Measurements from ENCODE around the gene CRY2.
A peak's percentile ranks its signal among the peaks of the same experiment; 100 is the strongest.
"Not testable (repeated sequence)": the region's sequence is repeated elsewhere in the genome, so short reads cannot be mapped to it uniquely, and the experiment has no call there.

CRY2 gene

GRCh38 chr11:45846974-45847910, at the start of gene CRY2:
Gene CRY2 (plus strand): TSS chr11:45847475. CDS start chr11:45847491, 16 bp downstream.
- DNase-seq, result peak; percentile 90

- peak; percentile 16 for DNase-seq
These were observed 48.4 kb upstream of the CRY2 start for GRCh38 chr11:45798793-45799441.

- DNase-seq, result no peak
These were observed 47.7 kb upstream of the CRY2 start for GRCh38 chr11:45799562-45799961.

GRCh38 chr11:45800261-45800660, 47.0 kb upstream of the CRY2 start:
- DNase-seq, result no peak

GRCh38 chr11:45801723-45802315, 45.5 kb upstream of the CRY2 start:
- DNase-seq, result no peak

- DNase-seq, result no peak
These were observed 44.6 kb upstream of the CRY2 start for GRCh38 chr11:45802531-45803317.

- no peak for DNase-seq
These were observed 43.1 kb upstream of the CRY2 start for GRCh38 chr11:45803971-45804760.

- peak; percentile 81 for DNase-seq
These were observed 42.4 kb upstream of the CRY2 start, which contains the start of gene SLC35C1 for GRCh38 chr11:45804761-45805304. Gene SLC35C1 (plus strand): TSS chr11:45805149. CDS start chr11:45805802, 653 bp downstream.

- no peak for DNase-seq
These were observed 41.8 kb upstream of the CRY2 start for GRCh38 chr11:45805305-45806071.

- no peak for DNase-seq
These were observed 41.0 kb upstream of the CRY2 start for GRCh38 chr11:45806072-45806933.

- no peak for DNase-seq
These were observed 40.1 kb upstream of the CRY2 start for GRCh38 chr11:45806937-45807791.

GRCh38 chr11:45807792-45808238, 39.5 kb upstream of the CRY2 start:
- DNase-seq, result no peak

- not testable (repeated sequence) for DNase-seq
These were observed 38.8 kb upstream of the CRY2 start for GRCh38 chr11:45808427-45808826.

GRCh38 chr11:45809456-45810395, 37.5 kb upstream of the CRY2 start:
- DNase-seq, result no peak

- no peak for DNase-seq
These were observed 36.7 kb upstream of the CRY2 start for GRCh38 chr11:45810431-45811108.

- no peak for DNase-seq
These were observed 36.2 kb upstream of the CRY2 start for GRCh38 chr11:45811109-45811435.
